GM12873 (cell line): ENCODE measurements around the gene ZHX3.

ENCODE experiments used
- CTCF ChIP-seq: IDR thresholded peaks from 2 replicates; pipeline ENCODE4 v1.5.1; 2012; ENCODE audit warnings: low read depth, mild to moderate bottlenecking, moderate library complexity, low read length, control low read depth; ENCODE audit not compliant: insufficient read depth; ENCODE audit errors: missing control alignments

Gene ZHX3, protein sequence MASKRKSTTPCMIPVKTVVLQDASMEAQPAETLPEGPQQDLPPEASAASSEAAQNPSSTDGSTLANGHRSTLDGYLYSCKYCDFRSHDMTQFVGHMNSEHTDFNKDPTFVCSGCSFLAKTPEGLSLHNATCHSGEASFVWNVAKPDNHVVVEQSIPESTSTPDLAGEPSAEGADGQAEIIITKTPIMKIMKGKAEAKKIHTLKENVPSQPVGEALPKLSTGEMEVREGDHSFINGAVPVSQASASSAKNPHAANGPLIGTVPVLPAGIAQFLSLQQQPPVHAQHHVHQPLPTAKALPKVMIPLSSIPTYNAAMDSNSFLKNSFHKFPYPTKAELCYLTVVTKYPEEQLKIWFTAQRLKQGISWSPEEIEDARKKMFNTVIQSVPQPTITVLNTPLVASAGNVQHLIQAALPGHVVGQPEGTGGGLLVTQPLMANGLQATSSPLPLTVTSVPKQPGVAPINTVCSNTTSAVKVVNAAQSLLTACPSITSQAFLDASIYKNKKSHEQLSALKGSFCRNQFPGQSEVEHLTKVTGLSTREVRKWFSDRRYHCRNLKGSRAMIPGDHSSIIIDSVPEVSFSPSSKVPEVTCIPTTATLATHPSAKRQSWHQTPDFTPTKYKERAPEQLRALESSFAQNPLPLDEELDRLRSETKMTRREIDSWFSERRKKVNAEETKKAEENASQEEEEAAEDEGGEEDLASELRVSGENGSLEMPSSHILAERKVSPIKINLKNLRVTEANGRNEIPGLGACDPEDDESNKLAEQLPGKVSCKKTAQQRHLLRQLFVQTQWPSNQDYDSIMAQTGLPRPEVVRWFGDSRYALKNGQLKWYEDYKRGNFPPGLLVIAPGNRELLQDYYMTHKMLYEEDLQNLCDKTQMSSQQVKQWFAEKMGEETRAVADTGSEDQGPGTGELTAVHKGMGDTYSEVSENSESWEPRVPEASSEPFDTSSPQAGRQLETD

DNA sequence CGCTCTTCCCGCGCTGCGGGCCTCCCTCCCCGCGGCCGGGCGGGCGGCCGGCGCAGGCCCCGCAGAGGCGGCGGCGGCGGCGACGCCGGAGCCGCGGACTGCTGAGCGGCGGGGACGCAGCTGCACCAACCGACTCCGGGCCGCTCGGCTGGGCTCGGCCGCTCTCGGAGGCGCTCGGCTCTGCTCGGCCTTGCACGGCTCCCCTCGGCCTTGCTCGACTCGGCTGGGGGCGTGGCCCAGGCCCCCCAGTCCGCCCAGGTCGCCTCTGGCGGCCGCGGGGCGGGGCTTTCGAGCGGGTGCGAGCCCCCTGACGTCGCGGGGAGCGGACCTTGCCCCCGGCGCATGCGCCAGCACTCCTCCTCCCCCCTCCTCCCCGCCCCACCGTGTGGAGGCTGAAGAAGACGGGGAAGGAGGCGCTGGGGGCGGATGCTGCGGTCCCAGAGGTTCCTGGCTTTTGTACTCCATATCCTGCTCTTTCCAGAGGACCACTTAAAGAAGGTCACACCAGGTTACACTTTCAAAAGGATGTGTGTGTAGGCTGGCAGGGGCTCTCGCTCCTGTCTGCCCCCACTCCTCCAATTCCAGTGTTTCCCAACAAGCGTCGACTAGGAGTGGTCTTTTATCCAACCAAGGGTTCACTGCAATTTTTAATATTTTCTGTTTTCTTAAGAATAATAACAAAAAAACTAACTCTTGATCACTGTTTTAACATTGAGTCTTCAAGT is at the start of gene ZHX3:
ZHX3 (minus strand) TSS at position 186 of the 725 bp plus-strand sequence. CDS start 112,815 bp downstream, outside the sequence.
- no peak for TF ChIP-seq CTCF

- TF ChIP-seq CTCF, result no peak
These were observed 49.8 kb upstream of the ZHX3 start for GRCh38 chr20:41367393-41367695.

GRCh38 chr20:41366546-41367392 is 49.2 kb upstream of the ZHX3 start, which contains the start of gene EMILIN3:
Gene EMILIN3 (minus strand): TSS chr20:41366818. CDS start chr20:41366634, 184 bp downstream.
- no peak for TF ChIP-seq CTCF

DNA sequence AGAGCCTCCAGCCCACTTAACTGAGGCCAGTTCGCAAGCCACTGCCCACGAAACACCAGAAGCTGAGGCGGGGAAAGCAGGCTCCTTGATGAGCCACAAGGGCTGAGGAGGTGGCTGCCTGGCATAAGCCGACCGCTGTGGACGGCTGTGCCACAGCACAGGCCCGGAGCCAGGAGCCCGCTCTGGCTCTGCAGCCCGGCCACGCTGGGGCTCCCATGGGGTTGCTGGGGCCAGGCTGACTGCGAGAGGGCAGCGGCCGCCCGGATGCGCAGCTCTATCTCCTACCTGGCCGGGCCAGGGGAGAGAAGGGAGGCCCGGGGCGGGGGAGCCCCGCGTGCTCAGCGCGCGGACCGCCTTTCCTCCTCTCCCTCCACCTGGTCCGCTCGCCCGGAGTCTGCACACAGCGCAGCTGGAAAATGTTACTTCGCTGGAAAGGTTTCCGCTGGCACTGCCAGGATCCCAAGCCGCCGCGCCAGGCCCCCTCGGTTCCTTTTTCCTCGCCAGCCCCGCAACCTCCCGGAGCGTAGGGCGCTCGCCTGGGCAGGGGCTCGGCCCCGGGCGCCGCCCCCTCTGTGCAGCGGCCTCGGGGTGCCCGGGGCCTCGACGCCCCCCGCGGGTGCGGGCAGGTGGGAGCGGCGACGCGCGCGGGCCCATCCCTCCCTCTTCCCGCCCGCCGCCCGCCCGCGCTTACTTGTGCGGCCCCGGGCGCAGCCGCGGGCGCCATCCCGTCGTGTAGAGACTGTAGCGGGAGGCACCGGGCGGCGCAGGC is 48.4 kb upstream of the ZHX3 start:
- TF ChIP-seq CTCF, result no peak

- TF ChIP-seq CTCF, result no peak
These were observed 47.6 kb upstream of the ZHX3 start for GRCh38 chr20:41364967-41365765.
